HG03565 (cell line): ENCODE measurements around the gene PTGFR.

Experiments used
- ATAC-seq: cut with Tn5 transposase; IDR thresholded peaks from one replicate; pipeline ENCODE4 v1.9.1; 2021; ENCODE audit warnings: mild to moderate bottlenecking, moderate library complexity; ENCODE audit not compliant: unreplicated experiment

Gene PTGFR

GRCh38 chr1:78519446-78519845 is 28.7 kb downstream of the PTGFR start:
- ATAC-seq, result no peak

GRCh38 chr1:78520216-78520615 is 29.4 kb downstream of the PTGFR start:
- ATAC-seq, result no peak

GRCh38 chr1:78520843-78521242 is 30.1 kb downstream of the PTGFR start:
- ATAC-seq, result no peak

GRCh38 chr1:78522136-78522535 is 31.4 kb downstream of the PTGFR start:
- ATAC-seq, result no peak

GRCh38 chr1:78526496-78526895 is 35.7 kb downstream of the PTGFR start:
- ATAC-seq, result no peak

- ATAC-seq, result no peak
These were observed 36.9 kb downstream of the PTGFR start for GRCh38 chr1:78527706-78528105.

GRCh38 chr1:78533527-78533926 is 42.8 kb downstream of the PTGFR start:
- no peak for ATAC-seq

- ATAC-seq, result no peak
These were observed 44.5 kb downstream of the PTGFR start for GRCh38 chr1:78535286-78535685.

- no peak for ATAC-seq
These were observed 45.7 kb downstream of the PTGFR start for GRCh38 chr1:78536427-78536826.

GRCh38 chr1:78540048-78540447 is 49.3 kb downstream of the PTGFR start:
- no peak for ATAC-seq

- ATAC-seq, result no peak
These were observed 50.7 kb downstream of the PTGFR start for GRCh38 chr1:78541479-78541878.

- no peak for ATAC-seq
These were observed 53.3 kb downstream of the PTGFR start for GRCh38 chr1:78543941-78544643.

- no peak for ATAC-seq
These were observed 56.3 kb downstream of the PTGFR start for GRCh38 chr1:78547081-78547480.

- no peak for ATAC-seq
These were observed 58.6 kb downstream of the PTGFR start for GRCh38 chr1:78549331-78549730.

- no peak for ATAC-seq
These were observed 59.1 kb downstream of the PTGFR start for GRCh38 chr1:78549891-78550290.

- no peak for ATAC-seq
These were observed 63.1 kb downstream of the PTGFR start for GRCh38 chr1:78553859-78554258.

- no peak for ATAC-seq
These were observed 64.1 kb downstream of the PTGFR start for GRCh38 chr1:78554840-78555239.

GRCh38 chr1:78559680-78560079 is 68.9 kb downstream of the PTGFR start:
- peak; percentile 41 for ATAC-seq

GRCh38 chr1:78560811-78561210 is 70.0 kb downstream of the PTGFR start:
- no peak for ATAC-seq

- no peak for ATAC-seq
These were observed 71.1 kb downstream of the PTGFR start for GRCh38 chr1:78561856-78562255.

- ATAC-seq, result no peak
These were observed 74.6 kb downstream of the PTGFR start for GRCh38 chr1:78565393-78565792.

GRCh38 chr1:78570539-78570938 is 79.8 kb downstream of the PTGFR start:
- no peak for ATAC-seq
